NCI-H1105 (cell line): Measurements from ENCODE around the gene HMX3.

ENCODE experiments used
- DNase-seq: peaks from one replicate; lab custom pipeline; 2025; lab: John Stamatoyannopoulos, UW

Gene HMX3

GRCh38 chr10:123134343-123134914 is 1.3 kb upstream of the HMX3 start:
- no peak for DNase-seq

- DNase-seq, result no peak
Observed at GRCh38 chr10:123134915-123135414, 805 bp upstream of the HMX3 start.

GRCh38 chr10:123136221-123136805 is 543 bp downstream of the HMX3 start:
- DNase-seq, result no peak

- no peak for DNase-seq
Observed at GRCh38 chr10:123136806-123137642, 1.3 kb downstream of the HMX3 start.

- no peak for DNase-seq
Observed at GRCh38 chr10:123139165-123139520, 3.4 kb downstream of the HMX3 start.

GRCh38 chr10:123139521-123140163 is 3.9 kb downstream of the HMX3 start:
- DNase-seq, result no peak

- DNase-seq, result no peak
Observed at GRCh38 chr10:123140164-123140982, 4.6 kb downstream of the HMX3 start.

- no peak for DNase-seq
Observed at GRCh38 chr10:123140983-123141390, 5.2 kb downstream of the HMX3 start.

- no peak for DNase-seq
Observed at GRCh38 chr10:123141791-123142700, 6.3 kb downstream of the HMX3 start.

GRCh38 chr10:123142701-123143161 is 7.0 kb downstream of the HMX3 start:
- no peak for DNase-seq

- no peak for DNase-seq
Observed at GRCh38 chr10:123143162-123143824, 7.5 kb downstream of the HMX3 start.

- DNase-seq, result no peak
Observed at GRCh38 chr10:123143825-123144168, 8.0 kb downstream of the HMX3 start.

- no peak for DNase-seq
Observed at GRCh38 chr10:123144697-123145541, 9.1 kb downstream of the HMX3 start.

GRCh38 chr10:123145542-123146012 is 9.8 kb downstream of the HMX3 start:
- no peak for DNase-seq

GRCh38 chr10:123146013-123146893 is 10.5 kb downstream of the HMX3 start:
- DNase-seq, result no peak

- no peak for DNase-seq
Observed at GRCh38 chr10:123146894-123147634, 11.3 kb downstream of the HMX3 start.
